COLO668 (cell line): ENCODE measurements around the gene ZNG1E.
"Not testable (repeated sequence)": the region's sequence is repeated elsewhere in the genome, so short reads cannot be mapped to it uniquely, and the experiment has no call there.

ENCODE experiments used
- DNase-seq: peaks from one replicate; lab custom pipeline; 2025; ENCODE audit not compliant: unreplicated experiment; lab: John Stamatoyannopoulos, UW

The ZNG1E gene

DNA sequence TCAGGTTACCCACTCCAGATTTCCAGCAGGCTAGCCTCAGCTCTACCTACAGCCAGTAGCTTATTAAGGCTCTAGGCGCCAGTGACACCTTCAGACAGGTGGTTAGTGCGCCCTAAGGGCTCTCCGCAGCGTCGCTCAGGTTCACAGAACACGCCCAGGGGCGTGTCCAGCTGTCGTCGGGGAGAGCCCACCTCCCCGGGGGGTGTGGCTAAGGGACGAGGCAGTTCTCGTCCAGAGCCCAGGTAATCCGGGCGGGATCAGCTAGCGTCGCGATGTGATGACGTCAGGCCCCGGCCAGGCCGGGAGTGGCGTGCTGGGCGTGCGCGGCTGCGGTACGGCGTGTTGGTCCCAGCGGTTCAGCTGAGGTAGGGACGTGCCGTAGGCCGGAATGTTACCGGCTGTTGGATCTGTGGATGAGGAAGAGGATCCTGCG is at the start of gene ZNG1E:
ZNG1E (plus strand) TSS at position 340 of the 433 bp plus-strand sequence; CDS start at position 389, 49 bp downstream.
- not testable (repeated sequence) for DNase-seq

DNA sequence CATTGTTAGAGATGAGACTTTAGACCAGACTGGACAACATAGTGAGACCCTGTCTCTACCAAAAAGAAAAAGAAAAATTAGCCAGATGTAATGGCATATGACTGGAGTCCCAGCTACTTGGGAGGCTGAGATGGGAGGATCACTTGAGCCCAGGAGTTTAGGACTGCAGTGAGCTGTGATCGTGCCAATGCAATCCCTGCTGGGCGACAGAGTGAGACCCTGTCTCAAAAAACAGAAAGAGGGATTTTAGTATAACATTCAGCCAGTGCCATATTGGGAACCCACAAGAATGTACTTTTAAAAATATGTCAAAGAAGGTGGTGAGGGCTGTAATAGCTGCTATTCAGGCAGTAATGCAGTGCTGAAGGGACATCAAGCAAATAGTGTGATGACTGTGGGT is 2.1 kb upstream of the ZNG1E start:
- not testable (repeated sequence) for DNase-seq

DNA sequence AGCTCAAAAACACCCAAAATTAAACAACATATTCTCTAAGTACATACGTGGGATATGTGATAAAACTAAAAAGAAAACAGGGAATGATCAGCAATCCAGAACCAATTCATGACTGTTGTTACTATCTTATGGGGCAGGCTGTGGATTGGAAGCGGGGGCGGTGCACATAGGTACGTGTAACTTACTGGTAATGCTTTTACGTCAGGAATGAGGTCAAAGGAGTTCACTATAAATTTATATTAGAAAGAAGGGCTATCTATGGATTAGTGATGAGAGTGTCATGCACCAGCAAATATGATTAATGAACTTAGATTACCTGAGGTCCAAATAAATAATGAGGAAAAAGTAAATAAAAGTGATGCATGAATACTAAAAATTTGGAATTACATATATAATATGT is 710 bp upstream of the ZNG1E start:
- not testable (repeated sequence) for DNase-seq

DNA sequence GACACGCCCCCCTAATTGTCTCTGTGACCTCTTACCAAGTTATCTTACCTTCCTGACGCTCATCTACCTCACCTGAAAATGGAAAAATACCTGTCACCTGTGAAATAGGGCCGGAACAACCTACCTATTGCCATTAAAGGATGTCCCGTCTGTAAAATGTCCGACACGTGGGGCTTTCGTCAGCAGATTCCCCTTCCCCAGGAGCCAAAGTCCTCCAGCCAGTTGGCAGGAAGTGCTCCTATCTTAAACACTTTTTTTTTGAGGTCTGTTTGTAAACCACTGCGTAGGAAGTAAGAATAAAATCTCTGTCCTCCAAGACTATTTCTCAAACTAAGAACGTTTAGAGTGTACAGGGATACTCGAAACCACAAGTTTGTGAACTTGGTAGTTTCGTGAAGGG is 661 bp downstream of the ZNG1E start:
- not testable (repeated sequence) for DNase-seq

DNA sequence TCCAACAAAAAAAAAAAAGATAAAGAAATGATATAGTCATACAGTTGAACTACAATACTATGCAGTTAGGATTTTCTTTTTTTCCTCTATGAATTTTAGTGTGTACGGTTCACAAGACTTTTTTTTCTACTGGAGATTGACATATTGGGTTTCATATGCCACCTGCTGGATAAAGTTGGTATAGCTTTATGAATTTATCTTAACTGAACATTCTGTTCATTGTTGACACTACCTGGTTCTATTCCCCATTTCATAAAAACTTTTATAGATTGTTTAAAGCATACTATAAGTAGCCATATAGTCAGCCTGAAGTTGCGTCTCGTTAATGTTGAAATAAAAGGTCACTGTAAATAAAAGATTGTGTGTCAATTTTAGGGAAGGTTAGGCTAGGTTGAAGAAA is 2.8 kb downstream of the ZNG1E start:
- not testable (repeated sequence) for DNase-seq

DNA sequence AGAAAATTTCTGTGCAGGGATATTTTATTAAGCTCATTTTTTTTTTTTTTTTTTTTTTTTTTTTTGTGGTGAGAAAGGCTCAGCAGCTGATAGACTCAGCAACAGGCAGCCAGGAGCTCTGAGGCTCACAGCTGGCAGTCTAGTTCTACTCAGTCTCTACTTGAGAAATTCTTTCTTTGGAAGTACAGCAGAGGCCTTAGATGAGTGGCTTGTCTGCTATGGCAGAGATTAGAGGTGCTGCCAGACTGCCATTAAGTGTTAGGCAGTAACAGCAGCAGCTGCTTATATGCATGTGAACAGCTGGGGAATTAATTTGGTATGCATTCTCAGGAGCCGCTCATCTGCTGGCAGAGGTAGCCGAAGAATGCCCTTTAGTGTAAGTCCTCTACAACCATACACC is 27.8 kb downstream of the ZNG1E start:
- DNase-seq: not testable (repeated sequence)

DNA sequence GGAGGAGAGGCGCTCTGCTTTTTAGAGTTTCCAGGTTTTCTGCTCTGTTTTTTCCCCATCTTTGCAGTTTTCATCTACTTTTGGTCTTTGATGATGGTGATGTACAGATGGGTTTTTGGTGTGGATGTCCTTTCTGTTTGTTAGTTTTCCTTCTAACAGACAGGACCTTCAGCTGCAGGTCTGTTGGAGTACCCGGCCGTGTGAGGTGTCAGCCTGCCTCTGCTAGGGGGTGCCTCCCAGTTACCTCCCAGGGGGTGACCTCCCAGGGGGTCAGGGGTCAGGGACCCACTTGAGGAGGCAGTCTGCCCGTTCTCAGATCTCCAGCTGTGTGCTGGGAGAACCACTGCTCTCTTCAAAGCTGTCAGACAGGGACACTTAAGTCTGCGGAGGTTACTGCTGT is 38.7 kb downstream of the ZNG1E start:
- not testable (repeated sequence) for DNase-seq

DNA sequence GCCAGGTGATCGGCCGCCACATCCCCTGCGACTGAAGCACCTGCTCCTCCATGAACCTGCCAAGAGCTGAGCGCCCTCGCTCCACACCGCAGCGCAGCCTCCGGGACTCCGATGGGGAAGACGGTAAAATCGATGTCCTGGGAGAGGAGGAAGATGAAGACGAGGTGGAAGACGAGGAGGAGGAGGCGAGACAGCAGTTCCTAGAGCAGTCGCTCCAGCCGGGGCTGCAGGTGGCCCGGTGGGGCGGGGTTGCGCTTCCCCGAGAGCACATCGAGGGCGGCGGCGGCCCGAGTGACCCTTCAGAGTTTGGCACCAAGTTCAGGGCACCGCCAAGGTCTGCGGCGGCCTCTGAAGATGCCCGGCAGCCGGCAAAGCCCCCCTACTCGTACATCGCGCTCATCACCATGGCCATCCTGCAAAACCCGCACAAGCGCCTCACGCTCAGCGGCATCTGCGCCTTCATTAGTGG is 61.4 kb downstream of the ZNG1E start, which contains the start of gene FOXD4L4:
FOXD4L4 (plus strand) TSS at position 51 of the 469 bp plus-strand sequence; CDS start at position 51, 0 bp downstream.
- not testable (repeated sequence) for DNase-seq

DNA sequence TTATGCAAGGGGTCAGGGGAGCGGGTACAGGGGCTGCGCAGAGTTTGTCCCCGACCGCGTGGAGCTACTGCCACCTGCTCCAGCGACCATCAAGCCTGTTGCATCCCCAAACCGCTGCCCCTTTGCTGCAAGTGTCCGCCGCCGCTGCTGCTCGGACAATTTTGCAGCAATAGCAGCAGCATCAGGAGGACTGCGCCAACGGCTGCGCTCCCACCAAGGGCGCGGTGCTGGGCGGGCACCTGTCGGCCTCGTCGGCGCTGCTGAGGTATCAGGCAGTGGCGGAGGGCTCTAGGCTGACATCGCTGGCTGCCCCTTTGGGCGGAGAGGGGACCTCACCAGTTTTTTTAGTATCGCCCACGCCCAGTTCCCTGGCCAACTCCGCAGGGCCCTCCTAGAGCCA is 62.4 kb downstream of the ZNG1E start:
- DNase-seq: not testable (repeated sequence)
